Measurements from ENCODE around the gene BCLAF1.
A peak's percentile ranks its signal among the peaks of the same experiment; 100 is the strongest.

BCLAF1 gene

GRCh38 chr6:136289579-136290409, at the start of gene BCLAF1:
Gene BCLAF1, minus strand, starts transcription at chr6:136289846. Its CDS starts 9,980 bp downstream, at chr6:136279866.
- DNase-seq, result peak; percentile 100

- DNase-seq, result peak; percentile 24
Measured at GRCh38 chr6:136338486-136338885, 48.8 kb upstream of the BCLAF1 start.

GRCh38 chr6:136337606-136338005, 48.0 kb upstream of the BCLAF1 start:
- no peak for DNase-seq

GRCh38 chr6:136337121-136337520, 47.5 kb upstream of the BCLAF1 start:
- no peak for DNase-seq

GRCh38 chr6:136335736-136336363, 46.2 kb upstream of the BCLAF1 start:
- DNase-seq, result no peak

GRCh38 chr6:136334853-136335252, 45.2 kb upstream of the BCLAF1 start:
- DNase-seq, result peak; percentile 22

- no peak for DNase-seq
Measured at GRCh38 chr6:136334465-136334846, 44.8 kb upstream of the BCLAF1 start.

- peak; percentile 86 for DNase-seq
Measured at GRCh38 chr6:136333824-136334464, 44.3 kb upstream of the BCLAF1 start.

GRCh38 chr6:136331461-136331860, 41.8 kb upstream of the BCLAF1 start:
- no peak for DNase-seq

- DNase-seq, result no peak
Measured at GRCh38 chr6:136330634-136331033, 41.0 kb upstream of the BCLAF1 start.

GRCh38 chr6:136326038-136326553, 36.5 kb upstream of the BCLAF1 start:
- peak; percentile 42 for DNase-seq

GRCh38 chr6:136324686-136325380, 35.2 kb upstream of the BCLAF1 start:
- no peak for DNase-seq

GRCh38 chr6:136323431-136324112, 33.9 kb upstream of the BCLAF1 start:
- no peak for DNase-seq

GRCh38 chr6:136319732-136320131, 30.1 kb upstream of the BCLAF1 start:
- no peak for DNase-seq

GRCh38 chr6:136318676-136319075, 29.0 kb upstream of the BCLAF1 start:
- DNase-seq, result no peak

GRCh38 chr6:136317971-136318370, 28.3 kb upstream of the BCLAF1 start:
- no peak for DNase-seq

- DNase-seq, result peak; percentile 85
Measured at GRCh38 chr6:136317021-136317694, 27.5 kb upstream of the BCLAF1 start.

GRCh38 chr6:136315594-136315993, 25.9 kb upstream of the BCLAF1 start:
- DNase-seq, result no peak

- no peak for DNase-seq
Measured at GRCh38 chr6:136312975-136313374, 23.3 kb upstream of the BCLAF1 start.

GRCh38 chr6:136309729-136310311, 20.2 kb upstream of the BCLAF1 start:
- no peak for DNase-seq

GRCh38 chr6:136309171-136309570, 19.5 kb upstream of the BCLAF1 start:
- DNase-seq, result no peak

Measured in OCI-M1 (cell line).